Esophagus muscularis mucosa (tissue), 4 donors: ENCODE results near the gene HSD17B3. TPM values are rescaled to one million over a fixed set of nuclear protein-coding genes. Genes with fewer than 3 reads are reported as not detected.
A peak's percentile ranks its signal among the peaks of the same experiment; 100 is the strongest.

ENCODE experiments used
- DNase-seq: peaks from one replicate; pipeline ENCODE4 v3.0.0-alpha.2; 2017; ENCODE audit errors: extremely low spot score
- H3K27ac ChIP-seq, 4 donors: fragments of 200-600 bp; sonication (generic); replicated peaks in 1 of 4; 1 replicate in 3 of 4; 2 replicates in 1 of 4; pipeline ENCODE4 v1.5.1; 2016 to 2019; ENCODE audit warnings: mild to moderate bottlenecking in 1 of 4
- H3K27me3 ChIP-seq, 4 donors: fragments of 200-600 bp; sonication (generic); one replicate each; pipeline versions ENCODE4 v1.5.1 to v1.6.0; 2016 to 2019
- H3K36me3 ChIP-seq, 4 donors: fragments of 200-600 bp; sonication (generic); one replicate each; pipeline ENCODE4 v1.5.1; 2016 to 2019
- H3K4me1 ChIP-seq, 4 donors: fragments of 200-600 bp; sonication (generic); one replicate each; pipeline ENCODE4 v1.5.1; 2016 to 2019
- H3K4me3 ChIP-seq, 4 donors: fragments of 200-600 bp; sonication (generic); 1 replicate in 2 of 4; 2 replicates in 2 of 4; pipeline ENCODE4 v1.5.1; 2016 to 2019; ENCODE audit warnings: mild to moderate bottlenecking in 4 of 4, moderate library complexity in 1 of 4
- H3K9me3 ChIP-seq, 4 donors: fragments of 200-600 bp; sonication (generic); 1 replicate in 3 of 4; 2 replicates in 1 of 4; pipeline ENCODE4 v1.5.1; 2016 to 2019
- CTCF ChIP-seq, 3 experiments: fragments of 200-600 bp in 2 of 3; fragments of 450-650 bp in 1 of 3; sonication (generic) in 2 of 3; IDR thresholded peaks; one replicate each; pipeline ENCODE4 v1.5.1; 2017 to 2019; ENCODE audit warnings: antibody characterized with exemption in 3 of 3, mild to moderate bottlenecking in 2 of 3, moderate library complexity in 1 of 3
- EP300 ChIP-seq: sonication (generic); formaldehyde crosslinking; IDR thresholded peaks from one replicate; pipeline ENCODE4 v1.6.1; 2017; ENCODE audit warnings: antibody characterized with exemption
- POLR2A ChIP-seq: fragments of 450-650 bp; IDR thresholded peaks from one replicate; pipeline ENCODE4 v1.6.1; 2017; ENCODE audit warnings: antibody characterized with exemption, moderate library complexity, mild to moderate bottlenecking, low read depth
- POLR2AphosphoS5 ChIP-seq, 2 donors: sonication (generic); formaldehyde crosslinking; IDR thresholded peaks; one replicate each; pipeline ENCODE4 v1.6.1; 2017; ENCODE audit warnings: antibody characterized with exemption in 2 of 2
- WGBS: methylation state at CpG from one replicate; pipeline ENCODE4 v1.1.5; 2018; 5-methylcytosine and 5-hydroxymethylcytosine counted together
- intact Hi-C: fragments of 100-400 bp; cut with DNase I; formaldehyde crosslinking; loops from one replicate; pipeline ENCODE4 v1.15.1; 2023
- total RNA-seq, 4 donors: library from RNA; depleted of rRNA; stranded (reverse); fragments of >200 nt; gene quantifications; one replicate each; pipeline versions ENCODE4 v1.1.0 to v1.2.1, GENCODE V29; 2016

HSD17B3 gene
- total RNA-seq = under 1 TPM in 3 of 4 donors, not detected in 1; 0.83 to 0.98 (median 0.83) TPM

- no peak for DNase-seq
- intact Hi-C loops = no loop called here
- no peaks in the 10 kb centered on the region for H3K4me1 ChIP-seq
- no peaks in the 10 kb centered on the region for H3K36me3 ChIP-seq
- no peaks in the 10 kb centered on the region for H3K9me3 ChIP-seq
- no peaks in the 10 kb centered on the region for H3K27me3 ChIP-seq
- no peak within 1 kb of the TSS for H3K4me3 ChIP-seq
- H3K27ac ChIP-seq = no peak within 1 kb of the TSS
- 92% methylated on average over 2 of the region's 6 CpGs for WGBS
- TF ChIP-seq EP300 (no peak), CTCF (IDR thresholded peaks at IDR 0.05) (no peak), POLR2AphosphoS5 (IDR thresholded peaks at IDR 0.05) (no peak), POLR2A (no peak)
Observed at GRCh38 chr9:96302021-96302420, at the start of gene HSD17B3. Gene HSD17B3 (minus strand): TSS chr9:96302176. CDS start chr9:96302104, 72 bp downstream.

GRCh38 chr9:96350866-96351265 is 48.9 kb upstream of the HSD17B3 start:
- DNase-seq = no peak
- intact Hi-C loops = no loop called here
- Histone ChIP-seq H3K9me3 (peaks cover 0 to 6% (median 0%) of the 10 kb centered on the region in 4 donors), H3K4me3 (no peak overlapping the region), H3K36me3 (peaks cover 9 to 61% (median 40%) of the 10 kb centered on the region in 4 donors), H3K27me3 (no peaks in the 10 kb centered on the region), H3K27ac (peak overlapping the region in 1 of 4 donors; percentile 10), H3K4me1 (peaks cover 0 to 11% (median 10%) of the 10 kb centered on the region in 4 donors)
- 82% methylated on average over 1 of the region's 1 CpG for WGBS
- TF ChIP-seq POLR2A (no peak), EP300 (no peak), POLR2AphosphoS5 (IDR thresholded peaks at IDR 0.05) (no peak), CTCF (IDR thresholded peaks at IDR 0.05) (no peak)

GRCh38 chr9:96348261-96348660 is 46.3 kb upstream of the HSD17B3 start:
- peaks cover 6 to 44% (median 25%) of the 10 kb centered on the region in 4 donors for H3K36me3 ChIP-seq
- peaks cover 13 to 33% (median 29%) of the 10 kb centered on the region in 4 donors for H3K4me1 ChIP-seq
- H3K27me3 ChIP-seq = no peaks in the 10 kb centered on the region
- no peak overlapping the region for H3K27ac ChIP-seq
- DNase-seq = no peak
- WGBS = 99% methylated on average over 5 of the region's 5 CpGs
- H3K4me3 ChIP-seq = no peak overlapping the region
- intact Hi-C loops = no loop called here
- TF ChIP-seq POLR2AphosphoS5 (IDR thresholded peaks at IDR 0.05) (no peak), CTCF (IDR thresholded peaks at IDR 0.05) (no peak), EP300 (no peak), POLR2A (no peak)
- peaks cover 0 to 6% (median 0%) of the 10 kb centered on the region in 4 donors for H3K9me3 ChIP-seq

GRCh38 chr9:96345551-96345950 is 43.6 kb upstream of the HSD17B3 start:
- intact Hi-C loops = no loop called here
- TF ChIP-seq POLR2AphosphoS5 (IDR thresholded peaks at IDR 0.05) = no peak
- TF ChIP-seq POLR2A = no peak
- no peak for TF ChIP-seq CTCF (IDR thresholded peaks at IDR 0.05)
- no peak for TF ChIP-seq EP300
- Histone ChIP-seq H3K27me3 (no peaks in the 10 kb centered on the region), H3K4me1 (peaks cover 19 to 43% (median 31%) of the 10 kb centered on the region in 4 donors), H3K36me3 (peaks cover 6 to 35% (median 24%) of the 10 kb centered on the region in 4 donors), H3K9me3 (peaks cover 0 to 6% (median 0%) of the 10 kb centered on the region in 4 donors), H3K27ac (peak overlapping the region; percentile 48 to 71 (median 62)), H3K4me3 (no peak overlapping the region)
- WGBS = 89% methylated on average over 9 of the region's 9 CpGs
- no peak for DNase-seq
